ENCODE measurements around the gene DPP7. TPM values are rescaled to one million over a fixed set of nuclear protein-coding genes. Genes with fewer than 3 reads are reported as not detected.
"Not testable (repeated sequence)": the region's sequence is repeated elsewhere in the genome, so short reads cannot be mapped to it uniquely, and the experiment has no call there.

Gene DPP7
- total and polyA plus RNA-seq, 2 experiments from 2014 or later = 19.7 to 26.8 TPM

DNA sequence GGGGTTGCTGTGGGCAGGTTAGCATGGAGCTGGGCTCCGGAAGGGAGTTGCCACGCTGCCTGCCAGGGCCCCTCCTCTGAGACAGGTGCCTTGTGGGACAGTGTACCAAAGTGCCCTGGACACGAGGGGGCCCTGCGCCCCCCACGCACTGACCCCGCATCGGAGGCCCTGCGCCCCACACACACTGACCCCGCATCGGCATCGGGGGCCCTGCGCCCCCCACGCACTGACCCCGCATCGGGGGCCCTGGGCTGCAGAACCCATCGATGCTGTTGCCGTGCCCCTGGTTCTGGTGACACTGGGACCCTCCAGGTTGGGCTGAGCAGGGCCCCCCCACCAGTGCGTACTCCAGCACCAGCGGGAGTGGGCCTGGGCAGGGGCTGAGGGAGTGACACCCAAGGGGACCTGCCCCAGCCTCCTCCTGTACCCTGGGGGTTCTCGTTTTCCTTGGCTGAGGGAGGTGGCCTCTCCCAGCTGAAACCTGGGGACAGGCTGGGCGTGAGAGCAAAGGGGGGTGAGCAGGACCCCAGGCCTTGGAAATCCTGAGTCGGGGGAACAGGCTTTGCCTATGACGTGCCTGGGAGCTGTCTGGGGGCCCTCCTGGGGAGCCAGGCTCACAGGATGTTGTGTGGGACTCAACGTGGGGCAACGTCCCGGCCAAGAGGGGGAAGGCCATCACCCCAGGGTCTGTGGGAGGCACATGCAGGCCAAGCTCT, 51.1 kb downstream of the DPP7 start (continued):
- TF ChIP-seq, protein P1, sequence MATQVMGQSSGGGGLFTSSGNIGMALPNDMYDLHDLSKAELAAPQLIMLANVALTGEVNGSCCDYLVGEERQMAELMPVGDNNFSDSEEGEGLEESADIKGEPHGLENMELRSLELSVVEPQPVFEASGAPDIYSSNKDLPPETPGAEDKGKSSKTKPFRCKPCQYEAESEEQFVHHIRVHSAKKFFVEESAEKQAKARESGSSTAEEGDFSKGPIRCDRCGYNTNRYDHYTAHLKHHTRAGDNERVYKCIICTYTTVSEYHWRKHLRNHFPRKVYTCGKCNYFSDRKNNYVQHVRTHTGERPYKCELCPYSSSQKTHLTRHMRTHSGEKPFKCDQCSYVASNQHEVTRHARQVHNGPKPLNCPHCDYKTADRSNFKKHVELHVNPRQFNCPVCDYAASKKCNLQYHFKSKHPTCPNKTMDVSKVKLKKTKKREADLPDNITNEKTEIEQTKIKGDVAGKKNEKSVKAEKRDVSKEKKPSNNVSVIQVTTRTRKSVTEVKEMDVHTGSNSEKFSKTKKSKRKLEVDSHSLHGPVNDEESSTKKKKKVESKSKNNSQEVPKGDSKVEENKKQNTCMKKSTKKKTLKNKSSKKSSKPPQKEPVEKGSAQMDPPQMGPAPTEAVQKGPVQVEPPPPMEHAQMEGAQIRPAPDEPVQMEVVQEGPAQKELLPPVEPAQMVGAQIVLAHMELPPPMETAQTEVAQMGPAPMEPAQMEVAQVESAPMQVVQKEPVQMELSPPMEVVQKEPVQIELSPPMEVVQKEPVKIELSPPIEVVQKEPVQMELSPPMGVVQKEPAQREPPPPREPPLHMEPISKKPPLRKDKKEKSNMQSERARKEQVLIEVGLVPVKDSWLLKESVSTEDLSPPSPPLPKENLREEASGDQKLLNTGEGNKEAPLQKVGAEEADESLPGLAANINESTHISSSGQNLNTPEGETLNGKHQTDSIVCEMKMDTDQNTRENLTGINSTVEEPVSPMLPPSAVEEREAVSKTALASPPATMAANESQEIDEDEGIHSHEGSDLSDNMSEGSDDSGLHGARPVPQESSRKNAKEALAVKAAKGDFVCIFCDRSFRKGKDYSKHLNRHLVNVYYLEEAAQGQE (IDR thresholded peaks at IDR 0.05; ENCODE audit: unreplicated experiment) = no peak
- TF ChIP-seq NANOG (IDR thresholded peaks at IDR 0.05; ENCODE audit: borderline replicate concordance) = no peak
- no peak for TF ChIP-seq EZH2 (IDR thresholded peaks at IDR 0.05; ENCODE audit: low read depth, unreplicated experiment)
- TF ChIP-seq JUNB (IDR thresholded peaks at IDR 0.05; ENCODE audit: unreplicated experiment) = no peak
- TF ChIP-seq ZNF114 (CRISPR knock-in tag; IDR thresholded peaks at IDR 0.05) = no peak
- no peak for TF ChIP-seq POLR2AphosphoS5 (IDR thresholded peaks at IDR 0.05; ENCODE audit: low read depth)
- TF ChIP-seq ZNF331 (CRISPR knock-in tag; IDR thresholded peaks at IDR 0.05; ENCODE audit: low read depth) = no peak
- TF ChIP-seq EZH2phosphoT487 (IDR thresholded peaks at IDR 0.05; ENCODE audit: unreplicated experiment) = no peak
- TF ChIP-seq, protein P2, sequence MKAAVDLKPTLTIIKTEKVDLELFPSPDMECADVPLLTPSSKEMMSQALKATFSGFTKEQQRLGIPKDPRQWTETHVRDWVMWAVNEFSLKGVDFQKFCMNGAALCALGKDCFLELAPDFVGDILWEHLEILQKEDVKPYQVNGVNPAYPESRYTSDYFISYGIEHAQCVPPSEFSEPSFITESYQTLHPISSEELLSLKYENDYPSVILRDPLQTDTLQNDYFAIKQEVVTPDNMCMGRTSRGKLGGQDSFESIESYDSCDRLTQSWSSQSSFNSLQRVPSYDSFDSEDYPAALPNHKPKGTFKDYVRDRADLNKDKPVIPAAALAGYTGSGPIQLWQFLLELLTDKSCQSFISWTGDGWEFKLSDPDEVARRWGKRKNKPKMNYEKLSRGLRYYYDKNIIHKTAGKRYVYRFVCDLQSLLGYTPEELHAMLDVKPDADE (IDR thresholded peaks at IDR 0.05) = no peak

DNA sequence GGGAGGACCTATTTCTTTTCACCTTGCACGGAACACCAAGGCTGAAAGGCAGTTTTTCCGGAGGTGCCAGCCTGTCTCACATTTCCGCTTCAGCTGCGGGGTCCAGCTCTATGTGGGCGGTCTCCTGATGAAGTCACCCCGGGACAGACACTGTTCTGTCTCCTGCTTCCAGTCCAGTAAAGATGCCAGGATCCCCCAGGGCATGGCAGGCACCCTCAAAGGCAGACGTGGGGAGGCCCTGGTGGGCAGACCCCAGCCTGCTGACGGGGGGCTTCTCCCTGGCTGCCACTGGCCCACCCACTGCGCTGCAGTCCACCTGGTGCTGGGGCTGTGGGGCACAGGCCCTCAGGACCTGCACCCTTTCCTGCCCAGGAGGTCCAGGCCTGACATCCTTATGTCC, 51.7 kb downstream of the DPP7 start:
- DNase-seq (ENCODE audit: low spot score); H3F3A ChIP-seq (replicated peaks; ENCODE audit: low read depth); H3K79me2 ChIP-seq (replicated peaks; ENCODE audit: insufficient read depth); H3K9me3 Mint-ChIP-seq; H3K36me3 Mint-ChIP-seq (ENCODE audit: low read depth); ATAC-seq; H3K27ac ChIP-seq (ENCODE audit: low read depth); H3K4me1 ChIP-seq (ENCODE audit: insufficient read depth); H3K27me3 ChIP-seq (ENCODE audit: insufficient read depth); H3K9me2 ChIP-seq (ENCODE audit: insufficient read depth); H2AFZ ChIP-seq; H3K4me3 ChIP-seq; H3K4me2 ChIP-seq; H3K4me3 Mint-ChIP-seq; H3K4me1 Mint-ChIP-seq; H4K20me1 ChIP-seq (replicated peaks; ENCODE audit: insufficient read depth); H3K27ac Mint-ChIP-seq; H3K36me3 ChIP-seq (ENCODE audit: insufficient read depth); H3K27me3 Mint-ChIP-seq (ENCODE audit: insufficient read depth, low read depth, poor library complexity): not testable (repeated sequence)

DNA sequence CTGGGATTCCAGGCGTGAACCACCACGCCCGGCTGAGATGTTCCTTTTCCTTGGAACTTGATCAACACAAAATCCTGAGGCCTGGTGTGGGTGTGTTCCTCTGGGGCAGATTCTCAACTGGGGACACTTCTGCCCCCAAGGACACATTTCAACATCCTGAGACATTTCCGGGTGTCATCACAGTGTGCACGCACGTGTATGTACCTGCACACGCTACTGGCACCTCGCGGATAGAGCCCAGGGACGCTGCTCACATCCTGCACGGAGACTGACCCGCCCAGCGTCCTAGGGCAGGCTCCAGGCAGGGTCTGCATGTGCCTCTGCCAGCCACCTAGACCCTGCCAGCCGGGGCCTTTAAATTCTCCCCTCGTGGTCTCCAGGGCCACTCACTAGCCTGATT, 52.1 kb downstream of the DPP7 start:
- H4K20me1 ChIP-seq (replicated peaks; ENCODE audit: insufficient read depth) = no peaks in the 10 kb centered on the region; the same call in 1 of the 2 replicates
- H3K27me3 ChIP-seq (ENCODE audit: insufficient read depth) = peaks cover 4% of the 10 kb centered on the region; the same call in 1 of the 2 replicates
- Mint-ChIP-seq H3K9me3 (no peaks in the 10 kb centered on the region), H3K27me3 (ENCODE audit: insufficient read depth, low read depth, poor library complexity) (peaks cover 9% of the 10 kb centered on the region), H3K36me3 (ENCODE audit: low read depth) (no peaks in the 10 kb centered on the region; the same call in 2 of the 3 replicates), H3K4me1 (peaks cover 3% of the 10 kb centered on the region; the same call in 2 of the 3 replicates), H3K27ac (no peak overlapping the region), H3K4me3 (no peak overlapping the region)
- no peaks in the 10 kb centered on the region for H3F3A ChIP-seq (replicated peaks; ENCODE audit: low read depth)
- no peak for DNase-seq (ENCODE audit: low spot score)
- H3K9me2 ChIP-seq (ENCODE audit: insufficient read depth) = no peaks in the 10 kb centered on the region
- no peaks in the 10 kb centered on the region; the same call in 1 of the 2 replicates for H3K36me3 ChIP-seq (ENCODE audit: insufficient read depth)
- no peak overlapping the region for H3K27ac ChIP-seq (ENCODE audit: low read depth)
- ATAC-seq = no peak
- no peak overlapping the region for H3K4me2 ChIP-seq
- no peak overlapping the region for H3K4me3 ChIP-seq
- H3K4me1 ChIP-seq (ENCODE audit: insufficient read depth) = no peaks in the 10 kb centered on the region
- H2AFZ ChIP-seq = no peak overlapping the region
- no peak for TF ChIP-seq NANOG (IDR thresholded peaks at IDR 0.05; ENCODE audit: borderline replicate concordance)
- TF ChIP-seq EZH2 (IDR thresholded peaks at IDR 0.05; ENCODE audit: low read depth, unreplicated experiment) = no peak
- no peak for TF ChIP-seq EZH2phosphoT487 (IDR thresholded peaks at IDR 0.05; ENCODE audit: unreplicated experiment)
- peak; percentile 23; the same call in 1 of the 2 replicates for TF ChIP-seq POLR2AphosphoS5 (IDR thresholded peaks at IDR 0.05; ENCODE audit: low read depth)
- TF ChIP-seq, protein P2 (IDR thresholded peaks at IDR 0.05) = no peak
- TF ChIP-seq, protein P3, sequence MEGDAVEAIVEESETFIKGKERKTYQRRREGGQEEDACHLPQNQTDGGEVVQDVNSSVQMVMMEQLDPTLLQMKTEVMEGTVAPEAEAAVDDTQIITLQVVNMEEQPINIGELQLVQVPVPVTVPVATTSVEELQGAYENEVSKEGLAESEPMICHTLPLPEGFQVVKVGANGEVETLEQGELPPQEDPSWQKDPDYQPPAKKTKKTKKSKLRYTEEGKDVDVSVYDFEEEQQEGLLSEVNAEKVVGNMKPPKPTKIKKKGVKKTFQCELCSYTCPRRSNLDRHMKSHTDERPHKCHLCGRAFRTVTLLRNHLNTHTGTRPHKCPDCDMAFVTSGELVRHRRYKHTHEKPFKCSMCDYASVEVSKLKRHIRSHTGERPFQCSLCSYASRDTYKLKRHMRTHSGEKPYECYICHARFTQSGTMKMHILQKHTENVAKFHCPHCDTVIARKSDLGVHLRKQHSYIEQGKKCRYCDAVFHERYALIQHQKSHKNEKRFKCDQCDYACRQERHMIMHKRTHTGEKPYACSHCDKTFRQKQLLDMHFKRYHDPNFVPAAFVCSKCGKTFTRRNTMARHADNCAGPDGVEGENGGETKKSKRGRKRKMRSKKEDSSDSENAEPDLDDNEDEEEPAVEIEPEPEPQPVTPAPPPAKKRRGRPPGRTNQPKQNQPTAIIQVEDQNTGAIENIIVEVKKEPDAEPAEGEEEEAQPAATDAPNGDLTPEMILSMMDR (conservative IDR thresholded peaks at IDR 0.05; ENCODE audit: low read depth in 2 of 2) = no peak
- H3K79me2 ChIP-seq (replicated peaks; ENCODE audit: insufficient read depth) = peaks cover 6% of the 10 kb centered on the region; the same call in 1 of the 2 replicates
